GM19238 (cell line): ENCODE data around the gene AFF3.

ENCODE experiments used
- DNase-seq: peaks from one replicate; pipeline ENCODE4 v3.0.0; 2011; ENCODE audit warnings: low spot score; ENCODE audit not compliant: insufficient read length

Gene AFF3

DNA sequence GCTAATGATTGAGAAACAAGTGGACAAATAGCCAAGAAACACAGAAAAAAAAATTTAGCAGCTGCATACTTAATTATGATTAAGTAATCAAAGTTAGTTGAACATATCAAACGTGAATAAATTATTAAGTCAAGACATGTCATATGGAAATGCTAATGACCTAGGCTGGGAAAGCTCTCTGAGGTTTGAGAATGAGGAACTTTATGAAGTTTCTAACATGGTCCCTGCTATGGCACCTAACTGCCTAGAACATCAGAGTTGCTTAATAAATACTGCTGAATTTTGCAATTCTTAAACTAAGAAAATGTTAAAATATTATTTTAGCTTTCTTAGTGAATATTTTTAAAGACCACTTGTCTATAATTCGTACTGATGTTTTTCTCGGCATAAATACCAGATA lies 99.8 kb downstream of the AFF3 start:
- no peak for DNase-seq

DNA sequence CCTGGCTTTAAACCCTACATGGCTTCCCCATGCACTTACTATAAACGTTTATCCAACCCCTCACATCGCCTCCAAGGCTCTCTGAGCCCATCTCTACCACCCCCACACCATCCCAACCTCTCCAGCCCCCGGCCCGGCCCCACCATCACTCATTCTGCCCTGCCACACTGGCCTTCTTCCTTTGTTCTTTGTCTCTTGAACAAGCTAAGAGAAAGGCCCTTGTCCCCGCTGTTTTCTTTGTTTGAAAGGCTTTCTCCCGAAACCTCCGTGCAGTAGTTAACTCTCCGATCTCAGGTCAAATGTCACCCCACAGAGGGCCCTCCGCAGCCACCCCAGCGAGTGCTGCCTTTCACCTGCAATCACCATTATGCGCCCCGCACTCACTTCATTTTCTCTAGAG lies 100.4 kb downstream of the AFF3 start:
- no peak for DNase-seq

DNA sequence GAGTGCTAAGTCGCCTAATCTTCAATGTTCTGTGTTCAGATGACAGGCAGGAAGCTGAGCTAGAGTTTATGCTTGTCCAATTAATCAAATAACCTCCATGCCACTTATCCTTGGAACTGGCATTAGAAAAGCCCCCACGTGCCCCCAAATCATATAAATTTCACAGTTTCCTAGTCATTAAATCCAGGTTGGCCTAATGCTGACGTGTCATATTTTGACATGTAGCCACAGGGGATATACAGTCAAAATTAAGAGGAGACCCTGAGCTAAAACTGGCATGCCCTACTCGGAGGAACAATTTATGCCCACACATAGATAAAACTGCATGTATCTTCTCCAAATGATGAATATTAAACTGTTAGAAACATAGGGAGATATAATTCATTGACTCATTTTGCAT lies 101.0 kb downstream of the AFF3 start:
- no peak for DNase-seq

DNA sequence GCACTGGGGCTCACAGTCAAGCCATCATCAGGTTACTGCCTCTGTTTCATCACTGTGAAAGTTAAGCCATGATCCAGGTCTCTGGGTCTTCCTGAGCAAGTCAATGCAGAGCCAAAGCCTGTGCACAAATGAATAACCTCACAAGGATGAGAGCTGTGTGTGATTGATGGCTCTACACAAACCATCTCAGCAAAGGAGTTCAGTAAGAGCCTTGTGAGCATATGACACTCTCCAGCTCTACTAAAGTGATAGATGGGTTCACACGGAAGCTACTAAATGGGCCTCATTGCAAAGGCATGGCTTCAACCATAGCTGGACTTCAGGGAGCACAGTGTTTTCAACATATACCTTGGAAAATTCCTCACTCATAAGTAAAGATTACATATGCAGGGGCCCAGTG lies 101.5 kb downstream of the AFF3 start:
- no peak for DNase-seq

DNA sequence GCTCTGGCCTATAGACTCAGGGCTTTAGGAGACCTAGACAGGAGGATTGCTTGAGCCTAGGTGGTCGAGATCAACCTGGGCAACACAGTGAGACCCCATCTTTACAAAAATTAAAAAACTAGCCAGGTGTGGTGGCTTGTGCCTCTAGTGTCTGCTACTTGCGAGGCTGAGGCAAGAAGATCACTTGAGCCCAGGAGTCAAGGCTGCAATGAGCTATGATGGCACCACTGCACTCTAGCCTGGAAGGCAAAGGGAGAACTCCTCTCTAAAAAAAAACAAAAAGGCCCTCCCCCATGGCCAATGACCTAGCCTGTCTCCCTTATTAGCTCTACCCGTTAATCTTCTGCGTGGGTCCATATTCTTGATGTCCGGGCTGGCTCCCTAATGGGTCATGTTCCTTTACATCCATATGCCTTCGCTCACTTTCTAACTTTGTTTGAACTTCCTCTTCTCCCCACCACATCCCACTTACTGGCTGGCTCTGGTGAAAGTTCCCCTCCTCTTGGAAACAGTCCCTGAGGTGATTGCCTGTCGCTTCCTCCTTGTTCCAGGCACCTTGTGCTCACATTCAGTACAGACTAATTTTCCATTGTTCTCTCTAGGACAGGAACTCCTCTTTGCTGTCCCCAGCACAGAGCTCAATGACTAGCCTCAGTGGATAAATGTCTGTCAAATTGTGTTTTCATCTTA lies 103.0 kb downstream of the AFF3 start:
- no peak for DNase-seq

DNA sequence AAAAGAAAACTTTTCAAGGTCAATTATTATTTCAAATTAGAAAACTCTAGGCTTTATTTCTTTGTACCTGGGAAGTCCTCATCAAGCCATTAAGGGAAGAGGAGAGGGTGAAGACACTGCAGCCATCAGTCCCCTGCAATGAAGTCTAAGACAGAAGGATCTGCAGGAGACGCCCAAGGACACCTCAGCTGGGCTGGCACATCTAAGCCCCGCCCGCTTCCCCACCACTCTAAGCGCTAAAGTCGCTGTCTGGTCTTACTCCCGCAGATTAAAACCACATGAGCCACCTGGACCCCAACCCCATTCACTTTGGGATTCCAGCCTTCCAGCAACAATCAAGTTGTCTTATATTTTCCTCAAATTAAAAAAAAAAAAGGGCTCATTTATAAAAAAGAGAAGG lies 104.4 kb downstream of the AFF3 start:
- no peak for DNase-seq

DNA sequence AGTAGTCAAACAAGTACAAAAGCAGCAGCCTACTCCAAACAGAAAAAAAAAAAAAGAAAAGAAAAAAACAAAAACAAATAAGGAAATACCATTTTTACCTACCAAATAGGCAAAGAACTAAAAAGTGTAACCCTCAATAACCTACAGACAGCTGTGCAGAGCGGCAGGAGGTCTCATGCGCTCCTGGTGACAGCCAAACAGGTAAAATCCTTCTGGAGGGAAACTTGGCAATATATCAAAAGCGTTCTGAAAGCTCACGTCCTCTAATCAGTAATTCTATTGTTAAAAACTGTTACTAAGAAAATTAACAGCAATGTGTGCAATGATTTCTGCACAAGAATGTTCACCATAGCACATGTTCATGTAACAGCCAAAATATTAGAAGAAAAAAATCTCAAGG lies 105.6 kb downstream of the AFF3 start:
- DNase-seq: no peak

DNA sequence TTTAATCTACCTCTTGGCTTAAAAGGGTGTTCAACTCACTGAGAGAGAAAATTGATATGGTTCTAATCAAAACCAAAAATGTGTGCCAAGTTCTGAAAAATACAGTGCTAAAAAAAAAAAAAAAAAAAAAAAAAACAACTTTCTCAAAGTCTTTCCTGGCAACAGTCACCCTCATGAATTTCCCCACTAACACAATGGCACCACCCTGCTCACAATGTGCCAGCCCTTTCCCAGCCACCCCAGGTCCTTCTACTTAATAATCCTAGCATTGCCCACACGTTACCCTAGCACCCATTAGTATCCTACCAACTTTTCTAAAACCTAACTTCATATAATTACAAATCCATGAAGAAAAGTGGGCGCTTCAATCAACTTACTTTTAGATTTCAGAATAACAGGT lies 106.4 kb downstream of the AFF3 start:
- DNase-seq: no peak

DNA sequence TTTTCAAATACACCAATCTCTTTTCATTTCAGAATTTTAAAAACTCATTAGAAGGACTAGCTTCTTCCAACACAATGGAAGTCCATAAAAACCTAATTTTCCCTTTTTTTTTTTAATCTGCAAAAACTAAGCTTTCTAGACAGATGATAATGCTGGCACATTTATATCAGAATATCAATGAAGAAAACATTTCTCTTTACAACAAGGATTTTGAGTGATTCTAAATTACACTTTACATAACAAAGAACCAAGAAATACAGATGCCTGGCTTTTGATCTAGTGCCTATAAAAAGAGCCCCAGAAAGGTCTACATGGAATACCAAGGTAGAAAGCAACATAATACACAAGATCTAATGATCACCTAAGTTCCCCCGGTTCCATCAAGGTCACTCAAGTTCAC lies 108.0 kb downstream of the AFF3 start:
- DNase-seq: no peak

DNA sequence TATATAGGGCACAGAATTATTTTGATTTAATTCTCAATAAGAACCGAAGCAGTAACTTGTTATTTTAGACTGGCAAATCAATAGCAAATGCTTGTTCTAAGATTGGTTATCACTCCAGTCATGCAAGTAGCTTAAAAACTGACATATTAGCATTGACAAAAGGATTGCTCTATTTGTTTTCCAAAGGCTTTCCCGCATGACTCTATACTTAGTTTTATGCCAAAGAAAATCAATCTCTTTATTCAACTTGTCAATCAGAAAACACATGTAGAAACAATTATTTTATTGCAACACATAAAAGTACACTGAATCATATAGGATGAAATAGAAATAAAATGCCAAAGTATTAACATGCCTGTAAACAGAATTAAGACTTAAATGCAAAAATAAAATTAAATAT lies 108.4 kb downstream of the AFF3 start:
- DNase-seq: no peak

DNA sequence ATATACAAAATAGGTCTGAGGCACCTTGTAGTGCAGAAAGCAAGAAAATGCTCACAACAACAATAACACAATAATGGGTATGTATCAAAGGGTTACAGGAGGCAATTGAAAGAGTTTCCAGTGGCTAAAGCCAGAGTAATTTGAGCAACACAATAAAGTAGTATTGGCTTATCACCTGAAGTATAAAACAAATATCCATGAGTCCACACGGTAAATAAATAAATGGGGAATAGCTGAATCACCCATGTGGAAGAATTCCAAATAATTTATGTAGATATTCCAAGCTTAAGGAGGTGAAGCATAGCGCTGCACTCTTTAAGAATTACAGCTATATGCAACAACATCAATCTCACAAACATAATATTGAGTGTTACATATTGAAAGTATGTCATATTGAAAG lies 110.8 kb downstream of the AFF3 start:
- no peak for DNase-seq

DNA sequence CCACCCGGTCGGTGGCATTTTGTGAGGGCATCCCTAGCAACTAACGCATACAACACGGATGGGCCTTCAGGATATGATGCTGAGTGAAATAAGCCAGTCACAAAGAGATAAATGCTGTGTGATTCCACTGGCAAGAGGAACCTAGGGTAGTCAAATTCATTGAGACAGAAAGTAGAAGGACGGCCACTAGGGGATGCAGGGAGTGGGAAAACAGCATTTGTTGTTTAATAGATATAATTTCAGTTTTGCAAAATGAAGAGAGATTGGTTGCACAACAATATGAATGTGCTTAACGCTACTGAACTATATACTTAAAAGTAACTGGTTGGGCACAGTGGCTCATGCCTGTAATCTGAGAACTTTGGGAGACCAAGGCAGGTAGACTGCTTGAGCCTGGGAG lies 112.9 kb downstream of the AFF3 start:
- DNase-seq: no peak

DNA sequence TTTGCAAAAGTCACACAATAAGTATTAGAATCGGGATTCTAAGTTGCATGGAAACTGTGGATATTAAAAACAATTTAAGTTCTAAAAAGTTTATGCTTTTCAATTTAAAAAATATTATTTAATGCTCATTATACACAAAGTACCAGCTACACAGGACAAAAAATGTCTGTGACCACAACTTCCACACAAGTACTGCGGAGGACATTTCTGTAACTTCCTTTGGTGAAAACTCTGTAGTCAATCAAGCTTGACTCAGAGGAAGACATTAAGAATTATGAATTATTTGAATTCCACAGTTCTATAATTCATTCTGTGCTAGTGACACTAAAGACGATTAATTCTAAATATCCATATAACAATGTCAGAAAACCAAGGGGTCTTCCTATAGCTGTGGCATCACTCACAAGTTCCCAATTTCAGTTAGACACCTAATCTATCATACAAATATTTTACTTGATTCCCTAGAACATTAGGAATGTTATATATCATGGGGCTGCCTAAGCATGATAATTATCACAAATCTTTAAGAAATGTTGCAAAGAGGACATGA lies 120.5 kb downstream of the AFF3 start:
- DNase-seq: no peak

DNA sequence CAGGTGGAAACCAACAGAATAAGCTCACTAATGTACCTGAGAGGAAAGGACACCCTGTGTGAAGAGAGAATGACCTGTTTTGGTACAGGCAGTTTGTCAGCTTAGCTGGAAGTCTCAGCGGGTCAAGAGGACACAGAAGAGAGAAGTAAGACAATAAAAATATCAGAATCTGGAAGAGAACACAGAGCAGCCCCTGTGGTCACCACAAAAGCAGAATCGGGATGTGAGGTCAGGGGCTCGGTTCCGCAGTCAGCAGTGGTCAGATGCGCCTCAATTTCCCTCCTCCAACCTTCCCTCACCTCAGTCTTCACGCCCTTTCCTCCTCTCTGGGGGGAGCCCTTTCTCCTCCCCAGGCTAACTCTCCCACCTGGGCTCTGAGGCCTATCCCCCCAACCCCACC lies 122.9 kb downstream of the AFF3 start:
- no peak for DNase-seq

DNA sequence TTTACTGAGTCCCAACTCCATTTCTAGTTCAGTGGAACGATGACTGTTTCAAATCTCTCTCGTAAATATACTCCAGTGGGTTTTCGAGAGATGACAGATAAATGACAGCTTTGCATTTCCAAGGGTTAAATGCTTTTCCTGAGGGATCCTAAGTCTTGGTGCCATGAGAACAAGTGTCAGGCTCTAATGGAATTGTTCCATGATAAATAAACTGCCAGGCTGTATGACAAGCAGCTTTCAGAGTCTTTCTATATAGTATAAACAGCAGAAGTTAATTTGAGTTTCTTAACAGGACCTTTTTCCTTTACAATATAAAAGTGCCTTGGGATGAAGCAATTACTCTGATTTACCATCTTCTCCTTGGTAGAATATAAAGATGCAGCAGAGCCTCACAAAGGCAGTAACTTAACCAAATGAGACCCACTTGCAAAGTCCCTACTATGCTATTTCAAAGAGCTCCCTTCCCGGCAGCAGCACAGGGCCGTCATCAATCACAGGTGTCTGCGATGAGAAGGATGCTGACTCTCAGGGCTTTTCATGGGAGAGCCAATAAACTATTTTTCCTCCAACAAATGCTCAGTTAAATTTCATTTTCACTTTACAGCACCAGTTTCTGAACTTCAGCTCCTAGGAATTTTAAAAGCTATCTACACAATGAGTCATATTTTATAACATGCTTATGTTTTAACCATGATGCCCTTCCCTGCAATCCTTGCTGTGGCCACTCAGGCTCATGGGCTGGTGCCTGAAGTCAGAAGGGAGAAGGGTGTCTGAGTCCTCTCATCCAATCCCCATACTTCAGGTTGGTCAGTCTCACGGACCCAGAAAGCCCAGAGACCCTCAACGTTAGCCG lies 123.8 kb downstream of the AFF3 start:
- no peak for DNase-seq

DNA sequence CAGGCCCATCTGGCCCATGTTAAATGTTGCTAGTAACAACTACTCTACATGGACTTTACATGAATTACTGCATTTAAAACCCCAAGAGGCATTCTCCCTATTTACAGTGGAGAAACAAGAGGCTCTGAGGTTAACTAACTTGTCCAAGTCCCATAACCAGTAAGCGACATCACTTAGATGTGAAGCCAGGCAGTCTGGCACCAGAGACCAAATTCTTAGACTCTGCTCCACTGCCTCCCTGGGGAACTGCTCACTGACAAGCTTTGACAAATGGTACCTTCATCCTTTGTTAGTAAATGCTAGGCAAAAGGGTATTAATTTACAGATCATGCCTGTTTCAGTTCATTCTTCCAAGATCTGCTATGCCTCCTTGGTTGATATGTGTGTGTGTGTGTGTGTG lies 124.8 kb downstream of the AFF3 start:
- DNase-seq: no peak

DNA sequence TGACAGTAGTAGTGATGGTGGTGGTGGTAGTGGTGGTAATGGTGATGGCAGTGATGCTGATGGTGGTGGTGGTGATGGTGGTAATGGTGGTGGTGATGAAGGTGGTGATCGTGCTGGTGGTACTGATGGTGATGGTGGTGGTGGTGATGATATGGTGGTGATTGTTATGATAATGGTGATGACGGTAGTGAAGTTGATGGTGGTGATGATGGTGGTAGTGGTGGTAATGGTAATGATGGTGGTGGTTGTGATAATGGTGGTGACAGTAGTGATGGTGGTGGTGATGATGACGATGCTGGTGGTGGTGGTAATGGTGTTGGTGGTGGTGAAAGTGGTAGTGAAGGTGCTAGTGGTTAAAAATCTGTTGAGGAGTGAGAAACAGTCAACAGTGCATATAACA lies 125.6 kb downstream of the AFF3 start:
- no peak for DNase-seq

DNA sequence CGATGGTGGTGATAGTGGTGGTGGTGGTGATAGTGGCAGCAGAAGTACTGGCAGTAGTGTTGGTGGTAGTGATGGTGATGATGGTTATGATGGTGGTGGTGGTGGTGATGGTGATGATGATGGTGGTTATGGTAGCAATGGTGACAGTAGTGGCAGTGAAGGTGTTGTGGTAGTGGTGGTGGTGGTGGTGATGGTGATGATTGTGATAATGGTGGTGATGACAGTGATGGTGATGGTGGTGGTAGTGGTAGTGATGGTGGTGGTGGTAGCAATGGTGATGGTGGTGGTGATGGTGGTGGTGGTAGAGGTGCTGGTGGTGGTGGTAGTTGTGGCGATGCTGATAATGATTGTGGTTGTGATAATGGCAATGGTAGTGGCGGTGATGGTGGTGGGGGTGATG lies 126.5 kb downstream of the AFF3 start:
- DNase-seq: no peak

DNA sequence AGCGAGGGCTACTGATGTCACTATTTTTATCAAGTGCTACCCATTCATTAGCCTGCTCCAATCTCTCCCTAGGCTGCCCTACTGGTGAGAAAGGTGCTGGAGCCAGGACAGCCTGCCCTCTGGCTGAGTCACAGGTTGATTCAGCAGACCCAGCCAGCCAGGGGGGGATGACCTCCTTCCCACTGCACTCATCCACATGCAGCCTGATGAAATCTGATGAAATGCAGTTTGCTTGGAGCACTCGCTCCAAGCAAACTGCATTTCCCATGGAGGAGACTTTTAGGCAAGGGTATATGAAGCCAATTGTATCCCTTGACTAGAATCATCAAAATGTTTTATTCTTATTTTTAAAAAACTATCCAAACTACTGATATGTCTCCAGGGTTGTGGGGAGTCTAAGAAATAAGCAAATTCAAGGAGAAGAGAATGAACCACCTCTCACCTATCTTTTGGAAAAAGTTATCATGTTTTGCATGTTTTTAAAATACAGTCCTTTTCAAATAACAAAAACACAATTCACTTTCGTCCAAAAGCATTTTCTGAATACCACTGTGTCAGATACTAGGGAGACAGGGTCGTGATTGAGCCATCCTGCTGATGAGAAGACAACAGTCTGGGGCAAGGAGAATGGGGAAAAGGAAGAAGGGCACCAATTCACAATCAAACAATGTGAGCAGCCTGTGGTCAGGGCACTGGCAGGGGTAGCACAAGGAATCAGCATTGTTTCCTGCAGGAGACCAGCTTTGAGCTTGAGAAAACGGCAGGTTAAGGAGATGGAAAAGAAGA lies 128.3 kb downstream of the AFF3 start:
- no peak for DNase-seq

DNA sequence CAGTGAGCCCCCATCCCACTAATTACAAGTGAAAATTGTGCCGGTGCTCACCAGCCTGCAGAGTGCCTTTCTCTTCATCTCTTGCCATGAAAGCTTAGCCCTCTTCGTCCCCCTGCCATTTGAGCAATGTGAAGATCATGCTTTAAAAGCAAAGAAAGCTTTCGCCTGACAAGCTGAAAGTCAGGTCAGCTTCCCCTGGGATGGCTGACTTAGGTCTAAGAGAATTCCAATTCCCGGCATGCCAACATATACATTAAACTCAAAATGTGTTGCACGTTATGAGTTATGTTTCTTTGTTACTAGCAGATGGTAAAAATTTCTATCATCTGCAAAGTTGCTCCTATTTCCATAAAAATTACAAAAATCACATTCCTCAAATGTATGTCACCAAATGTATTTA lies 129.8 kb downstream of the AFF3 start:
- no peak for DNase-seq

DNA sequence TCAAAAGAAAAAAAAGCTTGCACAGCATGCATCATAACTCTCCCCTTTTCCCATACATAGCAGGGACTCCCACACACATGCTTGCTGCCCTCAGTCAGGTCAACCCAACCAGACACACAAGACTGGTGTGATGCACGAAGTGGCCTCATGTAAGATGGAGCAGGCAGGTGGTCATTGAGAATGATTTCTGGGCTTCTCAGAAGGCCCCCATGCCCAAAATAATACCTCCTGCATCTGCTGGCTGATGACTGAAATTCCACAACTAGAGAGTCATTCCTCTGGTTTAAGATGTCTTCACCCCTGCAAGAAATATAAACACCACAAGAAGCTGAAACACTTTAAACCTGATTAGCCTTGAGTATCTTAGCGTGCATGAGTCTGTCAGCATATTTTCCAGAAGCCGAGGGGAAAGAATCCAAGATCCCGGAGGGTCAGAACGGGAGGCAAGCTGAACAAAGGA lies 131.1 kb downstream of the AFF3 start:
- no peak for DNase-seq

DNA sequence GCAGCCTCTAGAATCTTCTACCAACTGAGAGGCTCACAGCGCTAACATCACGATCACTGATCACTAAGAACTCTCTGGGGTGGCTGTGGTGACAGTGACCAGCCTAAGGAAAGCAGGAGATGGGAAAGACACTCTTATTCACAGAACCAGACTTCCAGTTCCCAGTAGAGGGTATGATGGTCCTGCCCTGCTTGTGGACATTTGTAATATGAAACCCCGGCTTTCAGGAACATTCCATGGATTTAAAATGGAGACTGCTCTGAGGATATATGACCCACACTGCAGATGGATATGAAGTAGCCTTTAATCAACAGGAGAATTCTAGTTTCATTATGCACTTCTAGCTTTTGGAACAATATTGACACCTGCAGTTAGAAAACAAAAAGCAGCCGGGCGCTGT lies 131.8 kb downstream of the AFF3 start:
- no peak for DNase-seq
